Kidney (tissue), 14 donors: ENCODE data around the gene DSG4. TPM values are rescaled to one million over a fixed set of nuclear protein-coding genes. Genes with fewer than 3 reads are reported as not detected.

ENCODE experiments used
- DNase-seq, 5 donors: peaks; one replicate each; pipeline ENCODE4 v3.0.0-alpha.2; 2013 to 2020
- FAIRE-seq: peaks from 2 replicates; lab custom pipeline; 2012; peaks lifted over from hg19 to GRCh38; lab: Jason Lieb, UNC
- H3K27ac ChIP-seq, 2 donors: one replicate each; pipeline ENCODE4 v1.7.0; 2013; ENCODE audit warnings: low read depth in 2 of 2, low read length in 2 of 2, inconsistent platforms in 1 of 2
- H3K27me3 ChIP-seq: one replicate; pipeline ENCODE4 v1.7.1; 2013; ENCODE audit warnings: low read length, inconsistent platforms; ENCODE audit not compliant: control insufficient read depth, insufficient read depth
- H3K36me3 ChIP-seq, 3 donors: one replicate each; pipeline versions ENCODE4 v1.7.0 to v1.7.1; 2013; ENCODE audit warnings: low read length in 3 of 3, control low read depth in 1 of 3, inconsistent platforms in 1 of 3; ENCODE audit not compliant: insufficient read depth in 3 of 3, control insufficient read depth in 2 of 3
- H3K4me1 ChIP-seq, 3 donors: one replicate each; pipeline versions ENCODE4 v1.7.0 to v1.7.1; 2013; ENCODE audit warnings: low read length in 3 of 3, inconsistent platforms in 1 of 3, low read depth in 1 of 3; ENCODE audit not compliant: control insufficient read depth in 2 of 3, insufficient read depth in 2 of 3
- H3K4me3 ChIP-seq, 3 donors: one replicate each; pipeline versions ENCODE4 v1.7.0 to v1.8.1; 2013; ENCODE audit warnings: low read length in 3 of 3, control low read depth in 1 of 3, inconsistent platforms in 1 of 3
- H3K9ac ChIP-seq, 3 donors: one replicate each; pipeline versions ENCODE4 v1.7.0 to v1.7.1; 2013; ENCODE audit warnings: low read length in 3 of 3, control low read depth in 1 of 3, inconsistent platforms in 1 of 3
- H3K9me3 ChIP-seq, 3 donors: one replicate each; pipeline versions ENCODE4 v1.7.0 to v1.7.1; 2013; ENCODE audit warnings: low read length in 3 of 3, control low read depth in 1 of 3, inconsistent platforms in 1 of 3; ENCODE audit not compliant: control insufficient read depth in 2 of 3, insufficient read depth in 1 of 3
- intact Hi-C: fragments of 100-400 bp; cut with DNase I; formaldehyde crosslinking; loops from one replicate; pipeline ENCODE4 v1.11.1; 2022
- polyA plus RNA-seq: library from polyadenylated mRNA; stranded (reverse); fragments of 350-450 nt; fragmentation: Illumina TruSeq; extraction: RNeasy Lipid Tissue Mini Kit (QIAGEN cat#74804); gene quantifications from one replicate; pipeline ENCODE4 v1.2.3, GENCODE V29; 2014; ENCODE audit warnings: low read depth, low replicate concordance; ENCODE audit not compliant: insufficient read depth
- total RNA-seq: library from RNA; stranded (reverse); fragmentation: NEBNext Ultra II Directional; extraction: Animal tissue kit (Norgen Biotek cat#: 25700); gene quantifications from one replicate; pipeline ENCODE4 v1.2.1, GENCODE V29; 2021
- TF ChIP-seq, protein P1 (sequence below): IDR thresholded peaks from 3 replicates; pipeline ENCODE4 v1.5.1; 2012; ENCODE audit warnings: mild to moderate bottlenecking, moderate library complexity, borderline replicate concordance; ENCODE audit not compliant: insufficient read depth; ENCODE audit errors: extremely low read depth
- donor health status: control.
- donor health status: control.
- donor health status: control.
- donor health status: control.
- donor health status: control.
- donor health status: DM: yes; HTN: yes; CAD: no.
- donor health status: Normal renal cell carcinoma (clear cell type).

The DSG4 gene
- total and polyA plus RNA-seq, 2 donors from 2014 or later, result not detected

GRCh38 chr18:31438402-31438801 is 61.8 kb downstream of the DSG4 start:
- H3K27ac ChIP-seq, result no peak overlapping the region
- TF ChIP-seq, protein P1, sequence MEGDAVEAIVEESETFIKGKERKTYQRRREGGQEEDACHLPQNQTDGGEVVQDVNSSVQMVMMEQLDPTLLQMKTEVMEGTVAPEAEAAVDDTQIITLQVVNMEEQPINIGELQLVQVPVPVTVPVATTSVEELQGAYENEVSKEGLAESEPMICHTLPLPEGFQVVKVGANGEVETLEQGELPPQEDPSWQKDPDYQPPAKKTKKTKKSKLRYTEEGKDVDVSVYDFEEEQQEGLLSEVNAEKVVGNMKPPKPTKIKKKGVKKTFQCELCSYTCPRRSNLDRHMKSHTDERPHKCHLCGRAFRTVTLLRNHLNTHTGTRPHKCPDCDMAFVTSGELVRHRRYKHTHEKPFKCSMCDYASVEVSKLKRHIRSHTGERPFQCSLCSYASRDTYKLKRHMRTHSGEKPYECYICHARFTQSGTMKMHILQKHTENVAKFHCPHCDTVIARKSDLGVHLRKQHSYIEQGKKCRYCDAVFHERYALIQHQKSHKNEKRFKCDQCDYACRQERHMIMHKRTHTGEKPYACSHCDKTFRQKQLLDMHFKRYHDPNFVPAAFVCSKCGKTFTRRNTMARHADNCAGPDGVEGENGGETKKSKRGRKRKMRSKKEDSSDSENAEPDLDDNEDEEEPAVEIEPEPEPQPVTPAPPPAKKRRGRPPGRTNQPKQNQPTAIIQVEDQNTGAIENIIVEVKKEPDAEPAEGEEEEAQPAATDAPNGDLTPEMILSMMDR, result no peak
- no peaks in the 10 kb centered on the region for H3K9me3 ChIP-seq
- H3K36me3 ChIP-seq, result no peaks in the 10 kb centered on the region
- H3K9ac ChIP-seq, result no peak overlapping the region
- no peak for FAIRE-seq
- H3K4me1 ChIP-seq, result no peaks in the 10 kb centered on the region
- no peaks in the 10 kb centered on the region for H3K27me3 ChIP-seq
- H3K4me3 ChIP-seq, result no peak overlapping the region
- intact Hi-C loops, result no loop called here
- DNase-seq, result no peak

GRCh38 chr18:31439807-31440325 is 63.3 kb downstream of the DSG4 start:
- FAIRE-seq, result no peak
- Histone ChIP-seq H3K27ac (no peak overlapping the region), H3K36me3 (no peaks in the 10 kb centered on the region), H3K4me1 (no peaks in the 10 kb centered on the region), H3K9ac (no peak overlapping the region), H3K9me3 (no peaks in the 10 kb centered on the region), H3K27me3 (no peaks in the 10 kb centered on the region), H3K4me3 (no peak overlapping the region)
- intact Hi-C loops, result no loop called here
- TF ChIP-seq, protein P1, result no peak
- no peak for DNase-seq

DNA sequence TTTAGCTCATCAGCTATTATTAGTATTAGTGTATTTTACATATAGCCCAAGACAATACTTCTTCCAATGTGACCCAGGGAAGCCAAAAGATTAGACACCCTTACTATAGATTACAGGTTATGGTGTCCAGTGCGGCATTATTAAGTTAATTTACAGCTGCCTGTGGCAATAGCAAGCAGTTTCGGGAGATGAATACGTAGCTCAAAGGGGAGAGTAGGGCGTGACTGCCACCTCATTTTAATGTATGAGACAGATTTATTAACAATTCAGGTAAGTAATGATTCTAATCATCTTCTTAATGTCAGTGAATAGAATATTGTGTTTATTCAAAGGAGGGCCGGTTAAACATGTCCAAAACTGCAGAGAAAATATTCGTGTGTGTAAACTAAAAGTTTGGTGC is 64.2 kb downstream of the DSG4 start:
- FAIRE-seq (no peak), DNase-seq (no peak)
- no peaks in the 10 kb centered on the region for H3K4me1 ChIP-seq
- no peak overlapping the region for H3K9ac ChIP-seq
- TF ChIP-seq, protein P1, result no peak
- H3K4me3 ChIP-seq, result no peak overlapping the region
- H3K36me3 ChIP-seq, result no peaks in the 10 kb centered on the region
- H3K9me3 ChIP-seq, result no peaks in the 10 kb centered on the region
- no peak overlapping the region for H3K27ac ChIP-seq
- H3K27me3 ChIP-seq, result no peaks in the 10 kb centered on the region
- intact Hi-C loops, result no loop called here

DNA sequence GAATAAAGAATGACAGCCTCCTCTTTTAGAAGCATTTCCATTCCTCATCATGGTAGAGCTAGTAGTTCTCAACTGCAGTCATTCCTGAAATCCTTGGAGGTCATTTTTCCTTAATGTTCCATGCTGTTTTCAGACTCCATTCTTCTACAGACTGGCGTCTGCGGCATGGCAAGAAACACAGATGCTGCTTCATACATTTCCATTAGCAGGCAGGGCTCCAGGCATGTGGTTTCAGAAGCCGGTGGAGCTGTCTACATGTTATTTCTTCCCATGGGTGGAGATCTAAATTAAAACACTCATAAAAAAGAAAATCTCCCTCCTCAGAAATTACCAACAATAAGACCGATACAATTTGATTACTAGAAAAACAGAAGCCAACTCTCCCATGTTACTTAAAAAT is 64.9 kb downstream of the DSG4 start:
- Histone ChIP-seq H3K27me3 (no peaks in the 10 kb centered on the region), H3K4me1 (no peaks in the 10 kb centered on the region), H3K27ac (no peak overlapping the region), H3K9ac (no peak overlapping the region), H3K4me3 (no peak overlapping the region), H3K9me3 (no peaks in the 10 kb centered on the region), H3K36me3 (no peaks in the 10 kb centered on the region)
- FAIRE-seq (no peak), DNase-seq (no peak)
- intact Hi-C loops, result no loop called here
- TF ChIP-seq, protein P1, result no peak
